GM18519 (cell line): ENCODE data around the gene TMLHE.
A peak's percentile ranks its signal among the peaks of the same experiment; 100 is the strongest.
"Not testable (repeated sequence)": the region's sequence is repeated elsewhere in the genome, so short reads cannot be mapped to it uniquely, and the experiment has no call there.

Experiments used
- ATAC-seq: cut with Tn5 transposase; IDR thresholded peaks from one replicate; pipeline ENCODE4 v1.9.1; 2021; ENCODE audit warnings: mild to moderate bottlenecking, moderate library complexity; ENCODE audit not compliant: unreplicated experiment, low FRiP score

Gene TMLHE

GRCh38 chrX:155612312-155613224 is at the start of gene TMLHE, which contains the start of gene SPRY3:
Gene TMLHE (minus strand): TSS chrX:155612952. CDS start chrX:155545276, 67,676 bp downstream.
Gene SPRY3 (plus strand): TSS chrX:155612586.
- ATAC-seq, result peak; percentile 64

GRCh38 chrX:155662282-155662681 is 49.5 kb upstream of the TMLHE start:
- ATAC-seq, result no peak

- ATAC-seq, result no peak
These were observed 32.4 kb upstream of the TMLHE start for GRCh38 chrX:155645180-155645579.

GRCh38 chrX:155643240-155643639 is 30.5 kb upstream of the TMLHE start:
- ATAC-seq, result no peak

GRCh38 chrX:155641371-155641770 is 28.6 kb upstream of the TMLHE start:
- not testable (repeated sequence) for ATAC-seq

- no peak for ATAC-seq
These were observed 25.0 kb upstream of the TMLHE start for GRCh38 chrX:155637714-155638113.

- ATAC-seq, result not testable (repeated sequence)
These were observed 22.3 kb upstream of the TMLHE start for GRCh38 chrX:155635019-155635418.

GRCh38 chrX:155632431-155633100 is 19.8 kb upstream of the TMLHE start:
- no peak for ATAC-seq

GRCh38 chrX:155620110-155620509 is 7.4 kb upstream of the TMLHE start:
- not testable (repeated sequence) for ATAC-seq

GRCh38 chrX:155615938-155616337 is 3.2 kb upstream of the TMLHE start:
- no peak for ATAC-seq

- no peak for ATAC-seq
These were observed 1.3 kb upstream of the TMLHE start for GRCh38 chrX:155613927-155614559.

- ATAC-seq, result no peak
These were observed 1.4 kb downstream of the TMLHE start for GRCh38 chrX:155611302-155611701.

- no peak for ATAC-seq
These were observed 19.8 kb downstream of the TMLHE start for GRCh38 chrX:155592981-155593380.

GRCh38 chrX:155592331-155592730 is 20.4 kb downstream of the TMLHE start:
- no peak for ATAC-seq

GRCh38 chrX:155577682-155578081 is 35.1 kb downstream of the TMLHE start:
- ATAC-seq, result no peak

- no peak for ATAC-seq
These were observed 49.7 kb downstream of the TMLHE start for GRCh38 chrX:155563099-155563498.

GRCh38 chrX:155544881-155545280 is 67.9 kb downstream of the TMLHE start:
- ATAC-seq, result no peak

- ATAC-seq, result no peak
These were observed 76.9 kb downstream of the TMLHE start for GRCh38 chrX:155535866-155536265.

- ATAC-seq, result no peak
These were observed 78.0 kb downstream of the TMLHE start for GRCh38 chrX:155534800-155535199.

GRCh38 chrX:155527023-155527422 is 85.7 kb downstream of the TMLHE start:
- not testable (repeated sequence) for ATAC-seq

GRCh38 chrX:155514225-155514624 is 98.5 kb downstream of the TMLHE start:
- ATAC-seq, result no peak
